ENCODE results near the gene SRD5A2.

DNA sequence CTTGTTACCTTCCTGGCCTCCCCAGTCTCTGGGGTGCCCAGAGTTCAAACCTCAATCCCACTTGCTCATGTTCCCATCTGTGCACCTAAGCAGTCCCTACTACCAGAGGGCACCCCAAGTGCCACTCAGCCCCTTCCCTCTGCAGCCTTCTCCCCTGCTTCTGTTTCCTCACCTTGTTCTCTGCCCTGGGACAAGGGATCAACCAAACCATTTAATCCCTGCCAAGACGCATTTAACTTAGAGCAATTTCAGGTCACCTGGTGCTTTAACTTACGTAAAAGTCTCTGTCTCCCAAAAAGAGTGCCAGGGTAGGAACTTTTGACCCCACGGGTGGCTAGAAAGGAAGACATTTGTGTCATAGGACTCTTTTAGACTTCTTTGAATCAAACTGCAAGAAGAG is 67.2 kb downstream of the SRD5A2 start:
- TF ChIP-seq SP1 (IDR thresholded peaks at IDR 0.05) (no peak), ELF4 (IDR thresholded peaks at IDR 0.05) (no peak), SUZ12 (IDR thresholded peaks at IDR 0.05) (no peak), HDGF (IDR thresholded peaks at IDR 0.05; ENCODE audit: borderline replicate concordance) (no peak), NFRKB (IDR thresholded peaks at IDR 0.05) (no peak), ARNT (IDR thresholded peaks at IDR 0.05) (no peak)
